ENCODE results near the gene STK17A.

Gene STK17A

DNA sequence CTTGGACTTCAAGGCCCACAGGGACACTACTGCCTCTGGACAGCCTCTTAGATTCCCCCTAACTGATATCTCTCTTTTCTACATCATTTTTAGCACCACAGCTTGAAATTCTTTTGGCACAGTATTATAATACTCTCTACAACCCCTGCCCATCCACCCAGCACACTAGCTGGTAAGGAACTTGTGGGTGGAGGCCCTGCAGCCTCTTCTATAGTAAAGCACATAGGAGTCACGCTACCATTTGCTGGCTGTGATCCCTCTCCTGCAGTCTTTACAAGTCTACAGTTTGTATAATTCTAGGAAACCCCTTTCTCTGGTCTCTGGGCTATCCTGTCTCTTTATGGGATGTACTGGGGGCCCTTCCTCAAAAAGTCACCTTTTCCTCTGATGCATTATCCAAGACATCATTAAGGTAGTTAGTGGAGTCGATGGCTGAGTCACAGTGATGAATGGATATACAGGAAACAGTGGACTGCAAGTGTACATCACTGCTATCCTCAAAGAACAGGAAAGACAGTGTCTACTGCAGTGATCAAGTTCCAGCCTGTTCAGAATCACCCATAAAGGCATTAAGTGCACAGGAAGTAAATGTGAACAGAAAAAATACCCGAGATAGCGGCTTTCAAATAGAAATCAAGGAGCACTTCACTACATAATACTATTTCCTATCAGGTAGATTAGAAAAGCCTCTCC is 54.4 kb downstream of the STK17A start:
- DNase-seq = no peak

GRCh38 chr7:43639858-43640491 is 57.1 kb downstream of the STK17A start:
- peak; percentile 20 for DNase-seq

DNA sequence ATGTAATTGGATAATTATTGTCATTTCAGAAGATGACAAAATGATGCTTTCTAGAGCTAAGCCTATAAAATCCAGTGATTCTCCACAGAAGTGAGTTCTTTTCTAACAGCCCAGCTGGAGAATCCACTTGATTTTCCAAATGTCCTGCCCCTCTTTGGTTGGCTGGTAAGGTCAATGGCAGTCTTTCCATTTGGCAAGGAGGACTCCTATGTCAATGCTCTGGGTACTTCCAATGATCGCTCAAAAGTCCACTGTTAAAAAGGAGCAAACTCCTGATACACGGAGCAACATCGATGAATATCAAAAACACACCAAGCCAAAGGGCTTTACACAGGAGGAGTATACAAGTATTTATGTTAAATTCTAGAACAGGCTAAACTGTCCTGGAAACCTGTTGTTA is 57.8 kb downstream of the STK17A start:
- DNase-seq = no peak

- DNase-seq = no peak
These were observed 60.2 kb downstream of the STK17A start for GRCh38 chr7:43642897-43643630.

GRCh38 chr7:43643846-43644245 is 60.9 kb downstream of the STK17A start:
- DNase-seq = no peak

DNA sequence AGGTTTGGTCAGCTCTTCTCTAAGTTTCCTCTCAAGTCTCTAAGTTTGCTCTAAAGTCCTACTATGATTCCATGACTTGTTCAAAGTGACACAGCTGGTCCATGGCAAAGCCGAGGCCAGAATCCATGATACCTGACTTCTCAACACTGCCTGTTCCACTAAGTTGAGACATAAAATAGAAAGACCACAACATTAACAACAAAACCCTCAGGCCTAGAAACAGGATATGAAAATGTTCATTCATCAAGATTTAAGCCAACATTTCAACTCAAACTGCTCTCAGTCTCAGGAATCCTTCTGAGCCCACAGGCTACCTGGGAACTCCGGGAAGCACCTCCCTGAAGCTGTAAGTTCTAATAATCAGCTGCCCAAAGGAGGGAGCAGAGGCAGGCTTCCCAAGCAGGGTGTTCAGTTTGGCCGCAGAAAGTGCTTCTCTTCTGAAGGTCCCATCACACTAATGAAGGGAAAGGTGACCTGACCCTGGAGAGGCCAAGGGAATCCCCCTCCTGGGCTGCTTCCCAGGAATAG is 62.9 kb downstream of the STK17A start:
- DNase-seq = no peak

GRCh38 chr7:43646603-43647338 is 63.9 kb downstream of the STK17A start:
- DNase-seq = no peak

DNA sequence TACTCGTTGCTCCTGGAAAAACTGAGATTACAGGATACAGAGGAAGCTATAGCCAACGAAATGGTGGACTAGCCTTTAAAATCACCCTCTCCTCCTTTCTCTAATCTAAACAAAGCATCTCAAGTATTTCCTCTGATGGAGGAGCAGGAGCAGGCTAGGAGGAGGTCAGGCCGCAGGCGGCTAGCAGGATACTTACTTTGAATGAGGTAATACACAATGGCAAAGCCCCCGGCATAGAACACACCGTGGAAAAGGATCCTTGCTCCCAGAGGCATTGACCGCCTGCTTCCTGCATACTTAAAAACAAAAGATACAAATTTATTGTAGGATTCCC is 64.4 kb downstream of the STK17A start:
- no peak for DNase-seq

- DNase-seq = no peak
These were observed 65.0 kb downstream of the STK17A start for GRCh38 chr7:43647673-43648472.

DNA sequence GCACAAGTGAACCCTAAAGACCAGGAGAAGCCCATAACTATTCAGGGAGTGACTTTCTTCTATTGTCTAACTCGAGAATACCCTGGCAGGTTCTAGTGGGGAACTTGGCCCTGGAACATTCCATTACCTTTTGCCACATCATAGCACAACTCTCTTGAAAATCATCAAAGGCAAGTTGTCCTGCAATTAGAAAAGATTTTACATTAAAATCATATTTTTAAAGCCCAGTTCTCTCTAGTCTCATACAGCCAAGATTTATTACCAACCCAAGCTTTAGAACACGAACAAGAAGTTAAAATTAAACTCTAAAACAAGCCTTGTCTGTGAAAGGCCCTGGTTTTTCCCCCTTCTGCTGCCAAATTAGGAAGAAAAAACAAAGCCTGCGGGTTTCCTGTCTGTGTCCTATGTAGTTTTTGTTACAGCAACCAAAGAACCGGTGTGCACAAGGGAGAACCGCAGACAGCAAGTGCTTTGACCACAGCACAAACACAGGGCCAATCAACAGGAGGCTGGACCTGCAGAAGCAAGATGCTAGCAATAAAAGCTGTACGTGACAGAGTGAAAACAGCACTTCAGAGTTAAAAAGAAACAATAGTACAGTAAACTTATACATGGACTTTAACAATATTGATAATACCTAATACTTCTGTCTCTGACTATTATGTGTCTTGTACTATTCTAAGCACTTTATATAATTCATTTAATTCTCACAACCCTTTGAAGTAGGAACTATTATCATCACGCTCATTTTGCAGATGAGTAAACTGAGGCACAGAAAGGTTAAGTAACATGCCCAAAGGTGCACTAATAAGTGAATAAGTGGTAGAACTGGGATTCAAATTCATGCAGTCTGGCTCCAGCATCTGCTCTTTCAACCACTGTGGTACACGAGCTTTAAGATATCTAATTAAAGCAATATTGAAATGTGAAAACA is 65.8 kb downstream of the STK17A start:
- DNase-seq = no peak

- no peak for DNase-seq
These were observed 66.9 kb downstream of the STK17A start for GRCh38 chr7:43649755-43650274.

DNA sequence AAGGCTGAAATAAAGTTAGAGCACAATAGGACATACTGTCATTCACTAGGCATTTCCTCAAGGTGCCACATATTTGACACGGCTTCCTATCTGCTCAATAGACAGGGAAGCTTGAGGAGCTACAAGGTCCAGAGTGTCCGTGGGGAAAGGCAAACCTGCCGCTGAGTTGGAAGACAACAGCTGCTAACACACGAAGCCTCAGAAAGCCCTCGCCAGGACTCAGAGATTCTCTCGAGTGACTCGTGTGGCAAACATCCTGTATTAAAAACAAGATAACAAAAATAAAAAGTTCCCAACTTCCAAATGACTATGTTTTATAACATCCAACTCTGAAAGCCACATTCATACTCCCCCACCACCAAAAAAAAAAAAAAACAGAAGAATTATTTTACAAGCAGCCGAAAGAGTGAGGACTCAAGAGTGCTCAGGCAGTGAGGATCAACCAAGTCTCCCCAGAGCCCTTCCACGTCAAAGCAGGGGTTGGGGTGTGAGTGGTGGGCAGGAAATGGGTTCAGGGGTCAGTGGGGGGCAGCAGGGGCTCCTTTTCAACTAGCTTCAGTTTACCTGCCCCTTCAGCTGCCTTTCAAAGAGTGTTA is 67.6 kb downstream of the STK17A start:
- no peak for DNase-seq

GRCh38 chr7:43652364-43652763 is 69.5 kb downstream of the STK17A start:
- no peak for DNase-seq

DNA sequence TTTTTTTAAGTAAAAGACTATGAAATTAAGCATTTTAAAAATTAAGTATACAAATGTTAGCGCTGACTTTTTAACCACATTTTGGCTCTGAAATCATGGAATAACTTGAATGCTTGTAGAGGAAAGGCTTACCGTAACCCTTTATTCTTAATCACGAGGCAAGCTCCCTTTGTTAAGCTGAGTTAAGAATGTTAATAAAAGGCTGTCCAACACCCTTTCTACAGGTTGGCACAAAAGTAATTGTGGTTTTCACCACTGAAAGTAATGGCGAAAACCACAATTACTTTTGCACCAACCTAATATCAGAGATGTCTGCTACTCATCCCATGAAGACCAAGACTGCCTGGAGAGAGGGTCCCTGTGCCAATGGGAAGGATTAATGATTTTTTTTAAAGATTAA is 70.6 kb downstream of the STK17A start:
- no peak for DNase-seq

- no peak for DNase-seq
These were observed 71.1 kb downstream of the STK17A start for GRCh38 chr7:43653891-43654504.

- DNase-seq = no peak
These were observed 72.7 kb downstream of the STK17A start for GRCh38 chr7:43655584-43655983.

DNA sequence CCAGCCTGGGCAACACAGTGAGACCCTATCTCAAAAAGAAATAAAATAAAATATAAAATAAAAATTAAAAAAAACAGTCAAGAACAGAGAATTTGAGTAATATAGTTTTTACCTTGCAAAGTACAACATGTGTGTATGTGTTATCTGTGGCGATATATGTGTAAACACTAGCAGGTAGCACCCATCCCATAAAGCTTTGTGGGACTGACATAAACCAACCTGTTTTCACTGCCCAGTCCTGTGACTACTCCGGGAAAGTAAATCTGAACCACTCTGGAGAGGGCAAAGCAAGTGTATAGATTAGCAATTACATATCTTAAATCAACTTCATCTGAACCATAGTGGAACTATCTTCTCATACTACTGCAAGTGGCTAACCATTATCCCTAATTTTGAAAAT is 74.1 kb downstream of the STK17A start:
- DNase-seq = no peak

- DNase-seq = no peak
These were observed 76.0 kb downstream of the STK17A start for GRCh38 chr7:43658718-43659548.

DNA sequence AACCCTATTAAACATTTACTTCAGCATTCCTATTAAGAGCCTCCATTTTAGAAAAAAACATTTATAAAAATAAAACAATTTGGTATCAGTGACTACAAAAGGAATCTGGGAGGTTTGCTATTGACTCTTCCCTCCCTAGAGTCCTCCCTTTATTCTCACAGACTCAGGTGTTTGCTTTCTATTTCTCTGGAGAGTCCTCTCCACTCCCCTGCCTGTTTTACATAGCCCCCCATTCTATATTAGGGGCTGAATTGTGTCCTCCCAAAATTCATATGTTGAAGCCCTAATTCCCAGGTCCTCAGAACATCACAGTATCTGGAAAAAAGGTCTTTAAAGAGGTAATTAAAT is 76.6 kb downstream of the STK17A start:
- no peak for DNase-seq

All from NCI-H510A treated with DMSO at 0.1 percent for 48 hours (cell line).